Hepatocyte (in vitro differentiated cells): ENCODE measurements around the gene EGFL8.

Experiments used
- EZH2 ChIP-seq: fragments of 200-600 bp; sonication (generic); IDR thresholded peaks from 2 replicates; pipeline ENCODE4 v1.6.1; 2016; ENCODE audit warnings: antibody characterized with exemption, mild to moderate bottlenecking, borderline replicate concordance
- TF ChIP-seq, protein P1 (sequence below): fragments of 200-600 bp; sonication (generic); IDR thresholded peaks from 2 replicates; pipeline ENCODE4 v1.5.1; 2016; ENCODE audit warnings: antibody characterized with exemption, mild to moderate bottlenecking; ENCODE audit not compliant: poor library complexity

DNA sequence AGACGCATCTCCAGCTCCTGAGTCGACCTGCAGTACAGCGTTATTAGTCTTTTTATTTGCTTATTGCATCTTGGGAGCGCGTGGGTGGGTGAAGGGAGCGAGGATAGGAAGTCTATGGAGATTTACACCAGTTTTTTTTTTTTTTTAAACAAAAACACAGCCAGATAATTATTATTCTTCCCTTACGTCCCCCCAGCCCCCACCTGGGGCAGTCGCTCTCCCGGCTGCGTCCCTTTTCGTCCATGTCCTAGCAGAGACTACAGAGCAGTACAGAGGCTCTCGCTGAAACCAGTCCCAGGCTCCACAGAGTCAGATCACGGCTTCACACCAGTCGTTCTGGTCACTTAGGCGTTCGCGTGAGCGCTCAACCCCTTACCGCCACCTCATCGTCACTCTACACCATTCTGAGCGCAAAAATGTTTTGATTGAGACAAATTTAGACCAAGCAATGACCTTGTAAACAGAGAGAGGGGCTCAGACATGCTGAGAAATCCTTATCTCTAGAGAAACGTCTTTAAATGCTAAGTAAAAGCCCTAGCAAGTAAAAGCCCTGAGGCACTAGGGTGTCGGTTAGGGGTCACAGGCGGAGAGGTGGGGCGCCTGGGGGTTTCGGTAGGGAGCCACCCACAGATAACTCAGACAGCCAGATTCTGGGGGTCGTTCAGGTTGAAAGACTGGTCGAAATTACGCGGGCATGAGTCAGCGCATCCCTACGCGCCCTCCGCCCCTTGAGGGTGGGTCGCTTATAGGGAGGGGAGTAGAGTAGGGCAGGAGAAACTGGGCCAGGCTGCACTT is 11.4 kb upstream of the EGFL8 start:
- TF ChIP-seq, protein P1, sequence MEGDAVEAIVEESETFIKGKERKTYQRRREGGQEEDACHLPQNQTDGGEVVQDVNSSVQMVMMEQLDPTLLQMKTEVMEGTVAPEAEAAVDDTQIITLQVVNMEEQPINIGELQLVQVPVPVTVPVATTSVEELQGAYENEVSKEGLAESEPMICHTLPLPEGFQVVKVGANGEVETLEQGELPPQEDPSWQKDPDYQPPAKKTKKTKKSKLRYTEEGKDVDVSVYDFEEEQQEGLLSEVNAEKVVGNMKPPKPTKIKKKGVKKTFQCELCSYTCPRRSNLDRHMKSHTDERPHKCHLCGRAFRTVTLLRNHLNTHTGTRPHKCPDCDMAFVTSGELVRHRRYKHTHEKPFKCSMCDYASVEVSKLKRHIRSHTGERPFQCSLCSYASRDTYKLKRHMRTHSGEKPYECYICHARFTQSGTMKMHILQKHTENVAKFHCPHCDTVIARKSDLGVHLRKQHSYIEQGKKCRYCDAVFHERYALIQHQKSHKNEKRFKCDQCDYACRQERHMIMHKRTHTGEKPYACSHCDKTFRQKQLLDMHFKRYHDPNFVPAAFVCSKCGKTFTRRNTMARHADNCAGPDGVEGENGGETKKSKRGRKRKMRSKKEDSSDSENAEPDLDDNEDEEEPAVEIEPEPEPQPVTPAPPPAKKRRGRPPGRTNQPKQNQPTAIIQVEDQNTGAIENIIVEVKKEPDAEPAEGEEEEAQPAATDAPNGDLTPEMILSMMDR = no peak
- no peak for TF ChIP-seq EZH2
